Measurements from ENCODE around the gene SDF4. TPM values are rescaled to one million over a fixed set of nuclear protein-coding genes. Genes with fewer than 3 reads are reported as not detected.

Gene SDF4
- total and polyA plus RNA-seq, 2 donors (not counting 1 experiment from before 2014, with no cell fraction given) = 127 to 133 TPM

DNA sequence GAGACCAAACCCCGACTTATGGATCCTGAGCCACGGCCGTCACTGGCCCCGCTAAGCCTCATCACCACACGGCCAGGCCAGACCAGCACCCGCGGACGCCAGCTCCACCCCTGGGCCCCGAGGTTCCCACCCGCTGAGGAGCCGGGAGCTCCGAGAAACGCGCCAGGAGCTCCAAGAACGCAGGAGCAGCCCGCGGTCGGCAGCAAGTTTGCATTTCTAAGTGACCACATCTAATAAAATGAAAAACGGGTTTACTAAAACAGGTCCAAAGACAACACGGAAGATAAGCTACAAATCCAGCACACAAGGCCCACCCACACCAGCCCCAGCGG is 22.8 kb upstream of the SDF4 start:
- H3K79me2 ChIP-seq (ENCODE audit: control insufficient read depth, insufficient read depth, low read length) = peaks cover 14% of the 10 kb centered on the region
- TF ChIP-seq, protein P1, sequence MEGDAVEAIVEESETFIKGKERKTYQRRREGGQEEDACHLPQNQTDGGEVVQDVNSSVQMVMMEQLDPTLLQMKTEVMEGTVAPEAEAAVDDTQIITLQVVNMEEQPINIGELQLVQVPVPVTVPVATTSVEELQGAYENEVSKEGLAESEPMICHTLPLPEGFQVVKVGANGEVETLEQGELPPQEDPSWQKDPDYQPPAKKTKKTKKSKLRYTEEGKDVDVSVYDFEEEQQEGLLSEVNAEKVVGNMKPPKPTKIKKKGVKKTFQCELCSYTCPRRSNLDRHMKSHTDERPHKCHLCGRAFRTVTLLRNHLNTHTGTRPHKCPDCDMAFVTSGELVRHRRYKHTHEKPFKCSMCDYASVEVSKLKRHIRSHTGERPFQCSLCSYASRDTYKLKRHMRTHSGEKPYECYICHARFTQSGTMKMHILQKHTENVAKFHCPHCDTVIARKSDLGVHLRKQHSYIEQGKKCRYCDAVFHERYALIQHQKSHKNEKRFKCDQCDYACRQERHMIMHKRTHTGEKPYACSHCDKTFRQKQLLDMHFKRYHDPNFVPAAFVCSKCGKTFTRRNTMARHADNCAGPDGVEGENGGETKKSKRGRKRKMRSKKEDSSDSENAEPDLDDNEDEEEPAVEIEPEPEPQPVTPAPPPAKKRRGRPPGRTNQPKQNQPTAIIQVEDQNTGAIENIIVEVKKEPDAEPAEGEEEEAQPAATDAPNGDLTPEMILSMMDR (conservative IDR thresholded peaks at IDR 0.05 in 1 of 2, IDR thresholded peaks at IDR 0.05 in 1 of 2; ENCODE audit: low read depth in 1 of 2, low read length in 2 of 2) = no peak
- TF ChIP-seq EZH2 (IDR thresholded peaks at IDR 0.05; ENCODE audit: low read length, missing control alignments) = no peak
- H3K4me1 ChIP-seq (ENCODE audit: control insufficient read depth, extremely low read depth, insufficient read depth, low read length) = peaks cover 2% of the 10 kb centered on the region
- H3K27ac ChIP-seq (ENCODE audit: insufficient read depth, low read length) = no peak overlapping the region
- H3K4me3 ChIP-seq (replicated peaks in 1 of 4; ENCODE audit: control extremely low read depth in 1 of 4, insufficient read depth in 1 of 4, low read depth in 3 of 4, low read length in 4 of 4) = no peak overlapping the region
- H4K20me1 ChIP-seq (ENCODE audit: control insufficient read depth, extremely low read depth, insufficient read depth, low read length) = no peaks in the 10 kb centered on the region
- peak in 1 of 2 donors; percentile 47 for DNase-seq (ENCODE audit: low read depth in 2 of 2)
- H3K9me3 ChIP-seq (ENCODE audit: control insufficient read depth, insufficient read depth, low read depth, low read length) = no peaks in the 10 kb centered on the region
- peaks cover 30% of the 10 kb centered on the region for H3K36me3 ChIP-seq (ENCODE audit: control insufficient read depth, insufficient read depth, low read length)
- no peak overlapping the region for H2AFZ ChIP-seq (ENCODE audit: low read length)
- H3K27me3 ChIP-seq (ENCODE audit: control insufficient read depth, insufficient read depth, low read length) = no peaks in the 10 kb centered on the region
- H3K9ac ChIP-seq (ENCODE audit: insufficient read depth, low read length) = no peak overlapping the region
- H3K4me2 ChIP-seq (ENCODE audit: extremely low read depth, insufficient read depth, low read length) = no peak overlapping the region

DNA sequence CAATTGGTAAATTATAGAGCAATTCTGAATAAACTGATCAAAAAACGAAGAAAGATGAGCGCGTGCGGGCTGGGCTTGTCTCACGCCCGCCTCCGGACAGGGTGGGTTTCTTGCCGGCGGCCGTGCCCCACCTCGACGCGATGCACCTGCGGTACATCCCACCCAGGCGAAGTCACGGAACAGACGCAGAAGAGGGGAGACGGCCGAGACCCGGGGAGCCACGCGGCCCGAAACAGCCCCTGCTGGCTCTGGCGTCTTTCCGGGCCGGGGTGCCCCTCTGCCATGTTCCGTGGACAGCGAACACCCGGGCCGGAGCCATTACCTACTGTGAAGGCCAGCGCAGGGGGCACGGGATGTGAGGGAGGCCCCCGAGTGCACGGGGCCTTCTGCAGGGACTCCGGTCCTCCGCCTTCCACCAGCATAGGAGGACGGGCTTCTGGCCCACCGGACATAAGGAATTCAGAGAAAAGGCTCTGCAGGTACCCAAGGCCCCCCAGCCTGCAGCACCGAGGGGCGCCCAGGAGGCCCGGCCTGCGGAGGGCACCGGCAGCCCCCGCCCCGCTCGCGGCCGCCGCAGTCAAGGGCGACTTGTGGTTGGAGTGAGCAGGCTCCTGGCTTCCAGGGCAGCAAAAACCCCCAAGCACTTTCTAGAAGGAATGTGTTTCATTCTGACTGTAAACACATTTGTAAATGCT is 22.3 kb upstream of the SDF4 start:
- no peak overlapping the region for H3K27ac ChIP-seq (ENCODE audit: insufficient read depth, low read length)
- no peak overlapping the region for H3K9ac ChIP-seq (ENCODE audit: insufficient read depth, low read length)
- no peaks in the 10 kb centered on the region for H3K9me3 ChIP-seq (ENCODE audit: control insufficient read depth, insufficient read depth, low read depth, low read length)
- DNase-seq (ENCODE audit: low read depth in 2 of 2) = no peak
- H3K36me3 ChIP-seq (ENCODE audit: control insufficient read depth, insufficient read depth, low read length) = peaks cover 27% of the 10 kb centered on the region
- no peak overlapping the region for H2AFZ ChIP-seq (ENCODE audit: low read length)
- H4K20me1 ChIP-seq (ENCODE audit: control insufficient read depth, extremely low read depth, insufficient read depth, low read length) = no peaks in the 10 kb centered on the region
- no peak overlapping the region for H3K4me2 ChIP-seq (ENCODE audit: extremely low read depth, insufficient read depth, low read length)
- no peaks in the 10 kb centered on the region for H3K27me3 ChIP-seq (ENCODE audit: control insufficient read depth, insufficient read depth, low read length)
- peaks cover 2% of the 10 kb centered on the region for H3K4me1 ChIP-seq (ENCODE audit: control insufficient read depth, extremely low read depth, insufficient read depth, low read length)
- TF ChIP-seq, protein P1 (conservative IDR thresholded peaks at IDR 0.05 in 1 of 2, IDR thresholded peaks at IDR 0.05 in 1 of 2; ENCODE audit: low read depth in 1 of 2, low read length in 2 of 2) = no peak
- TF ChIP-seq EZH2 (IDR thresholded peaks at IDR 0.05; ENCODE audit: low read length, missing control alignments) = no peak
- peaks cover 11% of the 10 kb centered on the region for H3K79me2 ChIP-seq (ENCODE audit: control insufficient read depth, insufficient read depth, low read length)
- no peak overlapping the region for H3K4me3 ChIP-seq (replicated peaks in 1 of 4; ENCODE audit: control extremely low read depth in 1 of 4, insufficient read depth in 1 of 4, low read depth in 3 of 4, low read length in 4 of 4)

DNA sequence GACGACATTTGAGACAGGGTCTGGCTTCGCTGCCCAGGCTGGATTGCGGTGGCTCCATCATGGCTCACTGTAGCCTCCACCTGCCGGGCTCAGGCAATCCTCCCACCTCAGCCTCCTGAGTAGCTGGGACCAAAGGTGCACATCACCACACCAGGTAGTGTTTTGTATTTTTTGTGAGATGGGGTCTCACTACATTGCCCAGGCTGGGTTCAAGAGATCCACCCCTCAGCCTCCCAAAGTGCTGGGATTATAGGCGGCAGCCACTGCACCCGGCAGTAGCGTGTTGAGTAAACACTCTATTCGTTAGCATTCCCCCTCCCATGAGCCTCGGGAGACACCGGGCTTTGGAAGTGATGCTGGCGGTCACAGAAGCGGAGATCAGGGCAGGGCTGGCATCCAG is 21.5 kb upstream of the SDF4 start:
- no peak overlapping the region for H3K4me3 ChIP-seq (replicated peaks in 1 of 4; ENCODE audit: control extremely low read depth in 1 of 4, insufficient read depth in 1 of 4, low read depth in 3 of 4, low read length in 4 of 4)
- H3K4me1 ChIP-seq (ENCODE audit: control insufficient read depth, extremely low read depth, insufficient read depth, low read length) = no peaks in the 10 kb centered on the region
- H3K9ac ChIP-seq (ENCODE audit: insufficient read depth, low read length) = no peak overlapping the region
- H3K79me2 ChIP-seq (ENCODE audit: control insufficient read depth, insufficient read depth, low read length) = peaks cover 5% of the 10 kb centered on the region
- peaks cover 23% of the 10 kb centered on the region for H3K36me3 ChIP-seq (ENCODE audit: control insufficient read depth, insufficient read depth, low read length)
- H3K27me3 ChIP-seq (ENCODE audit: control insufficient read depth, insufficient read depth, low read length) = no peaks in the 10 kb centered on the region
- DNase-seq (ENCODE audit: low read depth in 2 of 2) = no peak
- H4K20me1 ChIP-seq (ENCODE audit: control insufficient read depth, extremely low read depth, insufficient read depth, low read length) = no peaks in the 10 kb centered on the region
- no peak for TF ChIP-seq EZH2 (IDR thresholded peaks at IDR 0.05; ENCODE audit: low read length, missing control alignments)
- TF ChIP-seq, protein P1 (conservative IDR thresholded peaks at IDR 0.05 in 1 of 2, IDR thresholded peaks at IDR 0.05 in 1 of 2; ENCODE audit: low read depth in 1 of 2, low read length in 2 of 2) = no peak
- no peak overlapping the region for H3K27ac ChIP-seq (ENCODE audit: insufficient read depth, low read length)
- H3K4me2 ChIP-seq (ENCODE audit: extremely low read depth, insufficient read depth, low read length) = no peak overlapping the region
- H3K9me3 ChIP-seq (ENCODE audit: control insufficient read depth, insufficient read depth, low read depth, low read length) = no peaks in the 10 kb centered on the region
- H2AFZ ChIP-seq (ENCODE audit: low read length) = no peak overlapping the region

Data from fibroblast of lung (primary cell).